OCI-LY7 (cell line): ENCODE measurements around the gene HLCS. TPM values are rescaled to one million over a fixed set of nuclear protein-coding genes. Genes with fewer than 3 reads are reported as not detected.

Experiments
- BruUV-seq: library from RNA; stranded (reverse); fragments of 400-500 nt; replicated peaks from 2 replicates; lab custom pipeline; 2021; lab: Mats Ljungman, UMichigan
- CTCF ChIA-PET: fragments of 300-600 bp; sonication (Branson Sonifier 250); formaldehyde crosslinking; loops from one replicate; lab custom pipeline; 2022; ENCODE audit warnings: antibody characterized with exemption; ENCODE audit not compliant: unreplicated experiment; lab: Charles Lee
- POLR2A ChIA-PET: fragments of 300-600 bp; sonication (Branson Sonifier 250); formaldehyde crosslinking; loops from one replicate; lab custom pipeline; 2022; ENCODE audit warnings: antibody characterized with exemption; lab: Charles Lee
- DNase-seq: peaks from one replicate; pipeline ENCODE4 v3.0.0-alpha.2; 2015; ENCODE audit warnings: low spot score
- H2AFZ ChIP-seq: fragments of 200-600 bp; sonication (generic), shearing (Covaris generic); 2 replicates; pipeline ENCODE4 v1.6.1; 2014; ENCODE audit warnings: mild to moderate bottlenecking, antibody characterized with exemption, low read length, moderate library complexity
- H3K27ac ChIP-seq: fragments of 200-600 bp; sonication (generic); 2 replicates; pipeline ENCODE4 v1.5.1; 2014; ENCODE audit warnings: mixed run types, low read depth, mild to moderate bottlenecking, moderate library complexity, low read length, inconsistent platforms; ENCODE audit not compliant: poor library complexity, severe bottlenecking
- H3K36me3 ChIP-seq: fragments of 200-600 bp; sonication (generic); 2 replicates; pipeline ENCODE4 v1.6.1; 2014; ENCODE audit warnings: mild to moderate bottlenecking, antibody characterized with exemption, low read length, moderate library complexity, mixed read lengths; ENCODE audit not compliant: insufficient read depth
- H3K4me1 ChIP-seq: fragments of 200-600 bp; sonication (generic); 2 replicates; pipeline ENCODE4 v1.5.1; 2014; ENCODE audit warnings: mild to moderate bottlenecking, low read length; ENCODE audit not compliant: insufficient read depth, poor library complexity, severe bottlenecking
- H3K4me2 ChIP-seq: fragments of 200-600 bp; sonication (generic); 2 replicates; pipeline ENCODE4 v1.6.1; 2014; ENCODE audit warnings: mild to moderate bottlenecking, low read length
- H3K4me3 ChIP-seq: fragments of 200-600 bp; sonication (generic); 2 replicates; pipeline ENCODE4 v1.5.1; 2014; ENCODE audit warnings: mild to moderate bottlenecking, low read depth, low read length; ENCODE audit not compliant: poor library complexity, severe bottlenecking
- H3K79me2 ChIP-seq: fragments of 200-600 bp; sonication (generic); 2 replicates; pipeline ENCODE4 v1.6.1; 2016; ENCODE audit warnings: low read depth, mild to moderate bottlenecking, low read length, moderate library complexity, mixed read lengths; ENCODE audit not compliant: insufficient read depth
- H3K9me2 ChIP-seq: fragments of 200-600 bp; sonication (generic); 2 replicates; pipeline ENCODE4 v1.6.1; 2016; ENCODE audit warnings: mild to moderate bottlenecking, low read length, mixed read lengths; ENCODE audit not compliant: insufficient read depth
- H3K9me3 ChIP-seq: fragments of 200-600 bp; sonication (generic); 2 replicates; pipeline ENCODE4 v1.6.1; 2014; ENCODE audit warnings: mild to moderate bottlenecking, mixed run types, low read length, mixed read lengths
- H4K20me1 ChIP-seq: fragments of 200-600 bp; sonication (generic); 2 replicates; pipeline ENCODE4 v1.6.1; 2014; ENCODE audit warnings: mild to moderate bottlenecking, antibody characterized with exemption, low read length, moderate library complexity, mixed read lengths; ENCODE audit not compliant: insufficient read depth
- EZH2phosphoT487 ChIP-seq: fragments of 200-600 bp; sonication (generic); IDR thresholded peaks from 2 replicates; pipeline ENCODE4 v1.6.1; 2018; ENCODE audit warnings: low read depth, borderline replicate concordance, mild to moderate bottlenecking, mixed run types, antibody characterized with exemption, low read length, moderate library complexity, mixed read lengths
- intact Hi-C: fragments of 100-400 bp; cut with micrococcal nuclease; formaldehyde crosslinking; loops from one replicate; pipeline ENCODE4 v1.10.0; 2022; ENCODE audit not compliant: unreplicated experiment
- total RNA-seq, 2 experiments: library from RNA; depleted of rRNA in 1 of 2; stranded (reverse); fragments of >200 nt in 1 of 2; shearing (Covaris generic) in 1 of 2; gene quantifications; 2 replicates each; pipeline ENCODE4 v1.2.3, GENCODE V29; 2014 to 2022
- TF ChIP-seq, protein P1 (sequence below): fragments of 200-600 bp; sonication (generic); conservative IDR thresholded peaks from 2 replicates; pipeline ENCODE4 v1.5.1; 2014; ENCODE audit warnings: mild to moderate bottlenecking, antibody characterized with exemption, low read length, moderate library complexity, mixed read lengths

Gene HLCS
- total RNA-seq, 2 experiments from 2014 or later: 12.0 to 20.9 TPM

DNA sequence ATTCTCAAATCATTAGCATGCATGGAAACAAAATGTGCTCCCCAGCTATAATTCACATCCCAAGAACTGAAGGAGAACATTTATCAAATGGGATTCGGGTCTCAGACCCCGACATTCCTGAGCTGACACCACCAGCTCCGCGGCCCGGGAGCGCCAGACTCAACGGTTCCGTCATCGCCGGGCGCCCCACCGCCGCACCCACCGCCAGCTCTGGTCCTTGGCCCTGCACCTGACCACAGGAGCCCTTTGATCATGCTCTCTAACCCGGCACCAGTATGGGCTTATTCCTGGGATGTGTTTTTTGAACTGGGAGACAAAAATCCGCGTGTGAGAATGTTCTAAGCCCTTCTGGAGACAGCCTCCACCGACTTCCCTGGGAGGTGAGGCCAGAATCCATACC, 43.6 kb downstream of the HLCS start:
- Histone ChIP-seq H3K4me1 (no peaks in the 10 kb centered on the region), H3K9me3 (no peaks in the 10 kb centered on the region), H3K79me2 (no peaks in the 10 kb centered on the region), H3K4me2 (no peak overlapping the region), H2AFZ (no peak overlapping the region), H3K9me2 (no peaks in the 10 kb centered on the region), H3K36me3 (no peaks in the 10 kb centered on the region), H4K20me1 (no peaks in the 10 kb centered on the region), H3K27ac (no peak overlapping the region), H3K4me3 (no peak overlapping the region)
- ChIA-PET POLR2A (no interaction called here), CTCF (no interaction called here)
- no peak for DNase-seq
- no TSS peak for BruUV-seq
- intact Hi-C loops: no loop called here
- TF ChIP-seq EZH2phosphoT487: no peak
- TF ChIP-seq, protein P1, sequence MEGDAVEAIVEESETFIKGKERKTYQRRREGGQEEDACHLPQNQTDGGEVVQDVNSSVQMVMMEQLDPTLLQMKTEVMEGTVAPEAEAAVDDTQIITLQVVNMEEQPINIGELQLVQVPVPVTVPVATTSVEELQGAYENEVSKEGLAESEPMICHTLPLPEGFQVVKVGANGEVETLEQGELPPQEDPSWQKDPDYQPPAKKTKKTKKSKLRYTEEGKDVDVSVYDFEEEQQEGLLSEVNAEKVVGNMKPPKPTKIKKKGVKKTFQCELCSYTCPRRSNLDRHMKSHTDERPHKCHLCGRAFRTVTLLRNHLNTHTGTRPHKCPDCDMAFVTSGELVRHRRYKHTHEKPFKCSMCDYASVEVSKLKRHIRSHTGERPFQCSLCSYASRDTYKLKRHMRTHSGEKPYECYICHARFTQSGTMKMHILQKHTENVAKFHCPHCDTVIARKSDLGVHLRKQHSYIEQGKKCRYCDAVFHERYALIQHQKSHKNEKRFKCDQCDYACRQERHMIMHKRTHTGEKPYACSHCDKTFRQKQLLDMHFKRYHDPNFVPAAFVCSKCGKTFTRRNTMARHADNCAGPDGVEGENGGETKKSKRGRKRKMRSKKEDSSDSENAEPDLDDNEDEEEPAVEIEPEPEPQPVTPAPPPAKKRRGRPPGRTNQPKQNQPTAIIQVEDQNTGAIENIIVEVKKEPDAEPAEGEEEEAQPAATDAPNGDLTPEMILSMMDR: no peak

- TF ChIP-seq, protein P1: no peak
- no peak for TF ChIP-seq EZH2phosphoT487
- Histone ChIP-seq H3K9me3 (no peaks in the 10 kb centered on the region), H4K20me1 (no peaks in the 10 kb centered on the region), H3K36me3 (no peaks in the 10 kb centered on the region), H2AFZ (no peak overlapping the region), H3K4me2 (no peak overlapping the region), H3K4me1 (peaks cover 3% of the 10 kb centered on the region), H3K79me2 (no peaks in the 10 kb centered on the region), H3K4me3 (no peak overlapping the region), H3K9me2 (no peaks in the 10 kb centered on the region), H3K27ac (no peak overlapping the region)
- DNase-seq: no peak
- BruUV-seq: no TSS peak
- intact Hi-C loops: no loop called here
- CTCF ChIA-PET: no interaction called here
- POLR2A ChIA-PET: no interaction called here
These were observed 48.2 kb downstream of the HLCS start for GRCh38 chr21:36918291-36918690.

- no peak overlapping the region for H3K4me2 ChIP-seq
- H4K20me1 ChIP-seq: no peaks in the 10 kb centered on the region
- DNase-seq: no peak
- peaks cover 3% of the 10 kb centered on the region for H3K4me1 ChIP-seq
- CTCF ChIA-PET: no interaction called here
- no peak overlapping the region for H3K4me3 ChIP-seq
- TF ChIP-seq, protein P1: peak; percentile 36; the same call in 1 of the 2 replicates
- no peak for TF ChIP-seq EZH2phosphoT487
- H3K9me2 ChIP-seq: no peaks in the 10 kb centered on the region
- no peaks in the 10 kb centered on the region for H3K79me2 ChIP-seq
- intact Hi-C loops: no loop called here
- no TSS peak for BruUV-seq
- H3K9me3 ChIP-seq: no peaks in the 10 kb centered on the region
- no peak overlapping the region for H2AFZ ChIP-seq
- POLR2A ChIA-PET: interaction anchor here (0.6 kb wide), 1 partner anchor 98 kb away, joined by 8 read pairs; no protein-coding TSS in a partner anchor
- H3K27ac ChIP-seq: no peak overlapping the region
- no peaks in the 10 kb centered on the region for H3K36me3 ChIP-seq
These were observed 48.9 kb downstream of the HLCS start for GRCh38 chr21:36917471-36918158.
